PFSK-1 (cell line): ENCODE measurements around the gene CAB39.

Source experiments
- FOXP2 ChIP-seq: optimal IDR thresholded peaks from 2 replicates; pipeline ENCODE3; 2011; ENCODE audit warnings: borderline replicate concordance, control low read depth, inconsistent platforms; ENCODE audit not compliant: insufficient read depth; ENCODE audit errors: extremely low read length, extremely low read depth
- POLR2AphosphoS5 ChIP-seq: IDR thresholded peaks from 2 replicates; pipeline ENCODE4 v1.6.1; 2012; ENCODE audit warnings: low read depth, mild to moderate bottlenecking, control low read depth, low read length, moderate library complexity
- SIN3A ChIP-seq: IDR thresholded peaks from 2 replicates; pipeline ENCODE4 v1.6.1; 2012; ENCODE audit warnings: mild to moderate bottlenecking, low read length, moderate library complexity, borderline replicate concordance; ENCODE audit not compliant: insufficient read depth
- TAF1 ChIP-seq: IDR thresholded peaks from 2 replicates; pipeline ENCODE4 v1.6.1; 2012; ENCODE audit warnings: low read length, control low read depth, borderline replicate concordance; ENCODE audit not compliant: insufficient read depth
- TF ChIP-seq, protein P1 (sequence below), 2 experiments: IDR thresholded peaks; 2 replicates each; pipeline versions ENCODE4 v1.6.1 to v1.8.0; 2011 to 2012; ENCODE audit warnings: low read depth in 2 of 2, low read length in 2 of 2, control low read depth in 1 of 2, inconsistent platforms in 1 of 2, mild to moderate bottlenecking in 1 of 2, moderate library complexity in 1 of 2; ENCODE audit not compliant: insufficient read depth in 1 of 2

- TF ChIP-seq TAF1, result no peak
- TF ChIP-seq POLR2AphosphoS5, result no peak
- TF ChIP-seq SIN3A, result no peak
- TF ChIP-seq, protein P1, sequence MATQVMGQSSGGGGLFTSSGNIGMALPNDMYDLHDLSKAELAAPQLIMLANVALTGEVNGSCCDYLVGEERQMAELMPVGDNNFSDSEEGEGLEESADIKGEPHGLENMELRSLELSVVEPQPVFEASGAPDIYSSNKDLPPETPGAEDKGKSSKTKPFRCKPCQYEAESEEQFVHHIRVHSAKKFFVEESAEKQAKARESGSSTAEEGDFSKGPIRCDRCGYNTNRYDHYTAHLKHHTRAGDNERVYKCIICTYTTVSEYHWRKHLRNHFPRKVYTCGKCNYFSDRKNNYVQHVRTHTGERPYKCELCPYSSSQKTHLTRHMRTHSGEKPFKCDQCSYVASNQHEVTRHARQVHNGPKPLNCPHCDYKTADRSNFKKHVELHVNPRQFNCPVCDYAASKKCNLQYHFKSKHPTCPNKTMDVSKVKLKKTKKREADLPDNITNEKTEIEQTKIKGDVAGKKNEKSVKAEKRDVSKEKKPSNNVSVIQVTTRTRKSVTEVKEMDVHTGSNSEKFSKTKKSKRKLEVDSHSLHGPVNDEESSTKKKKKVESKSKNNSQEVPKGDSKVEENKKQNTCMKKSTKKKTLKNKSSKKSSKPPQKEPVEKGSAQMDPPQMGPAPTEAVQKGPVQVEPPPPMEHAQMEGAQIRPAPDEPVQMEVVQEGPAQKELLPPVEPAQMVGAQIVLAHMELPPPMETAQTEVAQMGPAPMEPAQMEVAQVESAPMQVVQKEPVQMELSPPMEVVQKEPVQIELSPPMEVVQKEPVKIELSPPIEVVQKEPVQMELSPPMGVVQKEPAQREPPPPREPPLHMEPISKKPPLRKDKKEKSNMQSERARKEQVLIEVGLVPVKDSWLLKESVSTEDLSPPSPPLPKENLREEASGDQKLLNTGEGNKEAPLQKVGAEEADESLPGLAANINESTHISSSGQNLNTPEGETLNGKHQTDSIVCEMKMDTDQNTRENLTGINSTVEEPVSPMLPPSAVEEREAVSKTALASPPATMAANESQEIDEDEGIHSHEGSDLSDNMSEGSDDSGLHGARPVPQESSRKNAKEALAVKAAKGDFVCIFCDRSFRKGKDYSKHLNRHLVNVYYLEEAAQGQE (IDR thresholded peaks at IDR 0.05; ENCODE audit: insufficient read depth in 1 of 2, low read depth in 2 of 2, low read length in 2 of 2), result no peak
- TF ChIP-seq FOXP2, result no peak
Measured at GRCh38 chr2:230684270-230685168, 28.1 kb upstream of the CAB39 start.
